GM21529 (cell line): Measurements from ENCODE around the gene NRAP.

Experiments
- ATAC-seq: cut with Tn5 transposase; IDR thresholded peaks from one replicate; pipeline ENCODE4 v1.9.1; 2021; ENCODE audit not compliant: unreplicated experiment

NRAP gene

GRCh38 chr10:113539789-113540188, 124.1 kb downstream of the NRAP start:
- ATAC-seq: no peak
